HG03520 (cell line): Measurements from ENCODE around the gene TCERG1L.

Experiments used
- ATAC-seq: cut with Tn5 transposase; IDR thresholded peaks from one replicate; pipeline ENCODE4 v1.9.1; 2021; ENCODE audit warnings: mild to moderate bottlenecking, moderate library complexity; ENCODE audit not compliant: unreplicated experiment

Gene TCERG1L

GRCh38 chr10:131271966-131272365 is 39.6 kb downstream of the TCERG1L start:
- ATAC-seq = no peak

DNA sequence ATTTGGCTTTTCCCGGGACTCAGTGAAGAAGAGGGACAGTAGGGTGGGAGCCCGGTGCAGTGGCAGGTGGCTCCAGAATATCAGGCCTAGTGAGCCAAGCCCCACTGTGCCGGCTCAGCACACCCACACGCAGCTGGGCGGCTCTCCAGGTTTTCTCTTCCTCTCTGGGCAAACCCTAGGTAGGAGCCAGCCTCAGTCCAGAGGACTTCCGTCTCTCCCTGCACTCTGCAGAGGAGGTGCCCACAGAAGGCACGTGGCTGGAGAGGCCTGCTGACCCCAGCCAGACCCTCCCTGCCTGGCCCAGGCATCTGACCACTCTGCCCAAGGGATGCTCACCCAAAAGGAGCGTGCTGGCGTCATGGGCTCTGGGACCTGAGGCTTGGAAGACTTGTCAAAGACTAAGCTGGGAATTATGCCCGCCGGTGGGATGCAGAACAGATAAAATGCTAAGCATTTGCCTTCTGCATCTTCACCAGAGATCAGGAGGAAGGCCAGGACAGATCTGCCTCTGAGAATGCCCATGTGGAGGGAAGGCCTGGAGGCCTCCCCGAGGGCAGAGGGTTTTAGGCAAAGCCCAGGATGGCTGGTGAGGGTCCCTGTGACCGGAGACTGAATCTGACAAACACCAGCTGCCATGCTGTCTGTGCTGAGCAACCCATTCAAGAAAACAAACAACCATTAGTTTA is 40.2 kb downstream of the TCERG1L start:
- no peak for ATAC-seq

GRCh38 chr10:131270461-131271190 is 40.9 kb downstream of the TCERG1L start:
- ATAC-seq = no peak

DNA sequence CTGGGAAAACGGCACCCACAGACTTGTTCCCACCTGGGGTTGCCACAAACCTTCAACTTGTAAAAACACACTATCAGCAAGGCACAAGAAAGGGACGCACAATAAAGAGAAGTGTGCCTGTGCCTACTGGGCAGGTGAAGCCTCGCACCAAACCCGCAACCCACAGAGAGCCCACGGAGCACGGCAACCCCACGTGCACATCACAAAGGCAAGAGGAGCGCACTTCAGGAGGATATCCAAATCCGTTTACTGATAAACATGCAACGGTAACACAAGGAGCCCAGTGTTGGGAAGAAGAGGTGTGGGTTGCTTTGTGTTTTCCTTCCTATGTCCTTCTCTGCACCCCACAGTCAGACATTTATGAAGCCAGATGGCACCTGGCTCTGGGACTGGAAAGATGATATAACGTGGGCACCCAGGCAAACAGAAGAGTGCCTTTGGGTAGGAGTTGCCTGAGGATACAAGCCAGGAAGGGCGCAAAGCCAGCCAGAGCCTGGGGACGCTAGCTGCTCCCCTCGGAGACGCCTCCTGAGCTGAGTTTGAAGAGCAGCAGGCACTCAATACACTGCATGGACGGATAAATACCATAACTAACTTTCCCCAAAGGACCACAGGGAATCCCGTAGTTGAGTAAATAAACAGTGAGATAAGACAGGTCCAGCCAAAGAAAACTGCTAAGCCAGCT is 41.6 kb downstream of the TCERG1L start:
- no peak for ATAC-seq

GRCh38 chr10:131267814-131268095 is 43.8 kb downstream of the TCERG1L start:
- no peak for ATAC-seq

DNA sequence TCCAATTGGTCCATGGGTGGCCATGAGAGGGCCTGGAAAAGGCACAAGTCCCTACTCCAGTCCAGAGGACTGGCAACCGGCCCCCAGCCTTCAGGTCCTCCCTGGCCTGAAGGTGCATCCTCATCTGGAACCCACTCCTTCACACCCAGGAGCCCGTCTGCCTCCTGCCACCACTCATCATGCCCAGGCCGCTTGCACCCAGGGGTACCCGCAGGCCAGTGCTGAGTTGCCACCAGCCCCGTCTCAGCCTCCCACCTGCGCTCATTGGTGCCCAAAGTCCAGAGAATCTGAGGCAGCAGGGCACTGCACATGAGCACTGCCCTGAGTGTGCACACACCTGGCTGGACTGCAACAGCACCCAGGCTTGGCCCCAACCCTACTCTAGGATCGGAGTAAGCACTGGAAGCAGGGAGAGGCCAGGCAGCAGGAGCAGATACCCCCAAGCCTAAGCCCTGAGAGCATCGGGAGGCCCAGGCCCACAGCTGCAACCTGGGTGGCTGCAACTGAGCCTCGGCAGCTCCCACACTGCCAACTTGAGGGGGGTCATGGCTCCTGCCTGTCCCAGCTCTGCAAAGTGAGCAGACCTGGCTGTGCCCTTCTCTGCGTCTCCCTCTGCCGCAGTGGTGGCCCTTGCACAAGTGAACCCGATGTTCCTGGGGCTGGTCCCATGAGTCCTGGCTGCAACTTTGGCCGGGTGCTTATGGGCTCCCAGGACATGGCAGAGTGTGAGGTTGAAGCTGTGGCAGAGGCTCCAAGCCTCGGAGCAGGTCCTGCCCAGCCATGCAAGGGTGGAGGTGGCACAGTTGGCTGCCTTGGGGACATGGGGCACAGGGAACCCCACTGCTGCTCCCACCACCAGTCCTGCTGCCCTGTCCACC is 44.3 kb downstream of the TCERG1L start:
- no peak for ATAC-seq

DNA sequence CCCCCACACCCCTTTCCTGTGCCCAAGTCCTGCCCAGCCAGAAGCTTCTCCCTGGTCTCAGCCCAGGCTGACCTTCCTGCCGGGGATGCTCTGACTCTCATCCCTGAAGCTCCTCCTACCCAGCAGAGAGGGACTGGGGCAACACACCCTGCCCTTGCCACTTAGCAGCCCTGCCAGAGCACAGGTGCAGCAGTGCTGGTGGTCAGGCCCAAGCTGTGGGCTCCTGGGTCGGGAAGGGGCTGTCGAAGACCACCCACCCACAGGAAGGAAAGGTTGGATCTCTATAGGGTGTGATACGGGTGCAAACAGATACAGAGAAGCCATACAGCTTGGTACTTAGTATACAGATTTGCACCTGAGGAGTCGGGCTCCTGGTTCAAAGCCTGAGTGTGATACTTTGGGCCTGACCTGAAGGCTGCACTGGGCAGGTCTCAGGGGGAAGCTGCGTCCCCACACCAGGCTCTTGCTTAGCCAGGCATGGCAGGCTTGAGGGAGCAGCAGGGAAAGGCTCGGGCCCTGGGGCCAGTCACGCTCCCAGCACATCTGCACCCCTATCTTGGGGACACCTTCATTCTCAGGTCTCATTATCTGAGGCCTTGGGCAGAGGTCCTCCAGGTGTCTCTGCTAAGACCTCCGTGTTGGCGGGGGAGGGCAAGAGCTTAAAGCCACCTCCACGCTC is 47.3 kb downstream of the TCERG1L start:
- ATAC-seq = no peak

DNA sequence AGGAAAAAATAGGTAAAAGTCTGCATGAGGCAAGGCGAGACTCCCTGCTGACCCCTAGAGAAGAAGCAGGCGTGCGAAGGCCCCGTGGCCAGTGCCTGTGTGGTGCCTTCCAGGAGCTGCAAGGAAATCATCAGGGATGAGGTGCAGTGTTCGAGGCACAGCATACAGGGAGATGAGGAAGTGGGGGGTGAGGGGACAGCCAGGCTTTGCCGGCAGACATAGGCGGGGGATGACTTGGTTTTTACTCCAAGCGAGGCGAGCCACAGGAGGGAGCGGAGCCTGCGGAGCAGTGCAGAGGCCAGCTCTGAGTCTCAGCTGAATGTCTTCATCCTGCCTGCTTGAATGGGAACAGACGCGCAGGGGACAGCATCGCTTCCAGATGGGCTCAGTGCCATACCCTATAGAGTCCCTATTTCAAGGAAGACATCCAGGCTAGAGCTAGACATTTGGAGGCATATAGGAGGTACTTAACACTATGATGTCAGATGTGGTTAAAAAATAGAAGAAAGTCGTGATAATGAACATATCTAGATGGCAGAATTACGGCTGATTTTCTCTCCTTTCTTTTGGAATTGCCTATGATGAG is 49.5 kb downstream of the TCERG1L start:
- ATAC-seq = no peak

- ATAC-seq = no peak
Measured at GRCh38 chr10:131260452-131261211, 50.9 kb downstream of the TCERG1L start.

DNA sequence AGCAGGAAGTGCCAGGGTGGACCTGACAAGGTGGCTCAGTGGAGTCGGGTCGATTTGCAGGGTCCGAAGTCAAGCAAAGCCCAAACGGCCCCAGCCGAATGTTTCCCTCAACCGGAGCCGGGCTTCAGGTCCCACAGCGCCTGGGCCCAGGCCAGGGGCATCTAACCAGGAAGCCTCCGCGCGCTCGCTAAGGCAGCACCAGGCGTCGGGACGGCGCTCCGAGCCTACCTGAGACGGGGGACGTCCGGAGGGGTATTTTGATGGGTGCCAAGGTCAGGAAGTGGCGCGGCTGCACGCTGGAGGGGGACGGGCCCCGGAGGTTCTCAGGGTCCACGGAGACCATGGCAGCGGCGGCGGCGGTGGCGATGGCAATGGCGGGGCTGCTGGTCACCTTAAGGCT is 51.5 kb downstream of the TCERG1L start:
- no peak for ATAC-seq

- no peak for ATAC-seq
Measured at GRCh38 chr10:131259535-131259934, 52.0 kb downstream of the TCERG1L start.

DNA sequence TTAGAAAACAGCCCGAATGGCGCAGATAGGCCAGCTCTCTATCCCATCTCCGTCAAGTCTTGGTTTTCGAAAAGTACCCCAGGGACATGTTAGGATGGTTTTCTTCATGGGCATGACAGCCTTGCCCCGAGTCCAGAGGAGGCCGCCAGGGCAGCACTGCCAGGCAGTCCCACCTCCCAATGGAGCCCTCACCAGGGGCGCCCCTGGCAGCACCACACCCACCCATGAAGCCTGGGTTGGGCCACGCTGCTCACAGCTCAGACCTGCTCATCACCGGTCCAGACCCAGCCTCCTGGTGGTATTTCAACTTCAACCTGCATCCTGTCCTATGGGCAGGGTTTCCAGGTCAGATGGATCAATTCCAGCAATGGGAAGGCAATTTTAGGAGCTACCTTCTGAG is 53.3 kb downstream of the TCERG1L start:
- no peak for ATAC-seq

GRCh38 chr10:131257027-131257426 is 54.5 kb downstream of the TCERG1L start:
- no peak for ATAC-seq

- no peak for ATAC-seq
Measured at GRCh38 chr10:131254859-131255252, 56.7 kb downstream of the TCERG1L start.

- no peak for ATAC-seq
Measured at GRCh38 chr10:131253931-131254858, 57.3 kb downstream of the TCERG1L start.

- no peak for ATAC-seq
Measured at GRCh38 chr10:131252567-131253276, 58.8 kb downstream of the TCERG1L start.

DNA sequence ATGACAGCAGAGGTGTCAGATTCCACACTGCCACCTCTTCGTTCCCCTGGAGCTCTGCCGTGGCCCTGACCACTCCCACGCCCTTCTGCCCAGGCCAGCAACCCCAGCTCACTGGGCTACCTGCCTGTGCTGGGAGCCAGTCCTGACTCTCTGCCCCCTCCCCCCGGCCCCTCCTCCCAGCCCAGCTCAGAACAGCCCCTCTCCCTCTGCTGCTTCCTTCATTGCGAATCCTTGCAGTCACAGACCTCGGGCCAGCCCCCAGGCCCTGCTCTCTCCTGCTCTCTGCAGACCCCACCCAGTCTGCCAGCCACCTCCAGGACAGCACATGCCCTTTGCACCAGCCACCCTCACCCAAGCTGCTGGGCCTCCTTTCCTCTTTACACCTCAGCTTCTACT is 60.4 kb downstream of the TCERG1L start:
- no peak for ATAC-seq
